HEK293 (cell line): ENCODE results near the gene MRNIP.

Experiments used
- CTCF ChIA-PET: fragments of 350-600 bp; formaldehyde crosslinking; extraction: SDS; loops from one replicate; lab custom pipeline; 2021; ENCODE audit warnings: antibody characterized with exemption; lab: Yijun Ruan, JAX
- POLR2A ChIA-PET: fragments of 300-600 bp; formaldehyde crosslinking; extraction: SDS; loops from one replicate; lab custom pipeline; 2020; ENCODE audit warnings: antibody characterized with exemption, inconsistent platforms; lab: Yijun Ruan, JAX
- H3K27ac ChIP-seq: fragments of 200-500 bp; sonication (Bioruptor generic); 2 replicates; pipeline ENCODE4 v1.5.1; 2014; ENCODE audit warnings: low read depth, low read length, control low read depth, inconsistent platforms; ENCODE audit errors: extremely low read depth
- H3K36me3 ChIP-seq, 2 experiments: fragments of 200-500 bp in 1 of 2; sonication (Bioruptor generic) in 1 of 2; 1 replicate in 1 of 2; 2 replicates in 1 of 2; pipeline ENCODE4 v1.5.1; 2014 to 2017; ENCODE audit warnings: inconsistent platforms in 2 of 2, low read length in 2 of 2; ENCODE audit not compliant: control insufficient read depth in 2 of 2, insufficient read depth in 1 of 2
- H3K4me1 ChIP-seq: fragments of 200-500 bp; sonication (Bioruptor generic); 2 replicates; pipeline ENCODE4 v1.5.1; 2014; ENCODE audit warnings: mild to moderate bottlenecking, low read length, inconsistent platforms; ENCODE audit not compliant: control insufficient read depth, insufficient read depth
- H3K4me3 ChIP-seq: 2 replicates; pipeline ENCODE4 v1.5.1; 2011; ENCODE audit warnings: low read depth, mild to moderate bottlenecking, control low read depth, low read length, moderate library complexity
- H3K9me3 ChIP-seq: fragments of 200-500 bp; sonication (Bioruptor generic); 2 replicates; pipeline ENCODE4 v1.5.1; 2014; ENCODE audit warnings: low read depth, low read length, inconsistent platforms; ENCODE audit not compliant: control insufficient read depth, insufficient read depth
- GFI1B ChIP-seq: fragments of 450-650 bp; formaldehyde crosslinking; IDR thresholded peaks from 2 replicates; pipeline ENCODE4 v1.5.1; 2016; ENCODE audit warnings: missing biosample characterization, missing genetic modification characterization
- GLI4 ChIP-seq: fragments of 450-650 bp; formaldehyde crosslinking; IDR thresholded peaks from 2 replicates; pipeline ENCODE4 v1.5.1; 2016; ENCODE audit warnings: missing biosample characterization, missing genetic modification characterization
- GLIS2 ChIP-seq: fragments of 450-650 bp; formaldehyde crosslinking; IDR thresholded peaks from 2 replicates; pipeline ENCODE4 v1.5.1; 2016; ENCODE audit warnings: missing biosample characterization, missing genetic modification characterization
- KLF1 ChIP-seq: fragments of 450-650 bp; formaldehyde crosslinking; IDR thresholded peaks from 2 replicates; pipeline ENCODE4 v1.5.1; 2016; ENCODE audit warnings: missing biosample characterization, missing genetic modification characterization
- KLF16 ChIP-seq: fragments of 450-650 bp; formaldehyde crosslinking; IDR thresholded peaks from 2 replicates; pipeline ENCODE4 v1.5.1; 2017; ENCODE audit warnings: missing biosample characterization, missing genetic modification characterization
- KLF7 ChIP-seq: fragments of 450-650 bp; formaldehyde crosslinking; IDR thresholded peaks from 2 replicates; pipeline ENCODE4 v1.5.1; 2016; ENCODE audit warnings: missing biosample characterization, missing genetic modification characterization, borderline replicate concordance
- PRDM1 ChIP-seq: fragments of 450-650 bp; formaldehyde crosslinking; IDR thresholded peaks from 2 replicates; pipeline ENCODE4; 2016; ENCODE audit warnings: missing biosample characterization, missing genetic modification characterization
- SP7 ChIP-seq: fragments of 450-650 bp; formaldehyde crosslinking; IDR thresholded peaks from 2 replicates; pipeline ENCODE4 v1.5.1; 2016; ENCODE audit warnings: missing biosample characterization, missing genetic modification characterization
- WT1 ChIP-seq: fragments of 450-650 bp; formaldehyde crosslinking; IDR thresholded peaks from 2 replicates; pipeline ENCODE4 v1.5.1; 2016; ENCODE audit warnings: missing biosample characterization, missing genetic modification characterization
- ZBTB21 ChIP-seq: fragments of 450-650 bp; formaldehyde crosslinking; IDR thresholded peaks from 2 replicates; pipeline ENCODE4 v1.5.1; 2017; ENCODE audit warnings: missing biosample characterization, missing genetic modification characterization
- ZIC2 ChIP-seq: fragments of 450-650 bp; formaldehyde crosslinking; IDR thresholded peaks from 2 replicates; pipeline ENCODE4 v1.5.1; 2016; ENCODE audit warnings: missing biosample characterization, missing genetic modification characterization
- ZNF132 ChIP-seq: fragments of 450-650 bp; formaldehyde crosslinking; IDR thresholded peaks from 2 replicates; pipeline ENCODE4 v1.5.1; 2017; ENCODE audit warnings: missing biosample characterization, missing genetic modification characterization, borderline replicate concordance
- ZNF2 ChIP-seq: fragments of 450-650 bp; formaldehyde crosslinking; IDR thresholded peaks from 2 replicates; pipeline ENCODE4 v1.5.1; 2016; ENCODE audit warnings: missing biosample characterization, missing genetic modification characterization
- ZNF394 ChIP-seq: fragments of 450-650 bp; formaldehyde crosslinking; IDR thresholded peaks from 2 replicates; pipeline ENCODE4 v1.5.1; 2016; ENCODE audit warnings: missing biosample characterization, missing genetic modification characterization, mild to moderate bottlenecking, moderate library complexity, borderline replicate concordance
- ZNF521 ChIP-seq: fragments of 450-650 bp; formaldehyde crosslinking; IDR thresholded peaks from 2 replicates; pipeline ENCODE4 v1.5.1; 2017; ENCODE audit warnings: missing biosample characterization, mild to moderate bottlenecking, missing genetic modification characterization
- ZNF549 ChIP-seq: fragments of 450-650 bp; IDR thresholded peaks from 2 replicates; pipeline ENCODE4 v1.5.1; 2018; ENCODE audit warnings: missing biosample characterization, missing genetic modification characterization, mild to moderate bottlenecking, inconsistent platforms, moderate library complexity
- ZNF843 ChIP-seq: fragments of 450-650 bp; formaldehyde crosslinking; IDR thresholded peaks from 2 replicates; pipeline ENCODE4 v1.5.1; 2016; ENCODE audit warnings: missing biosample characterization, missing genetic modification characterization
- TF ChIP-seq, protein P1 (sequence below): fragments of 450-650 bp; formaldehyde crosslinking; IDR thresholded peaks from 2 replicates; pipeline ENCODE4 v1.5.0; 2017; ENCODE audit warnings: missing biosample characterization, missing genetic modification characterization, borderline replicate concordance
- TF ChIP-seq, protein P2 (sequence below): fragments of 450-650 bp; formaldehyde crosslinking; IDR thresholded peaks from 2 replicates; pipeline ENCODE4 v1.5.1; 2016; ENCODE audit warnings: missing biosample characterization, missing genetic modification characterization
- TF ChIP-seq, protein P3 (sequence below): fragments of 450-650 bp; IDR thresholded peaks from 2 replicates; pipeline ENCODE4 v1.5.1; 2018; ENCODE audit warnings: missing biosample characterization, missing genetic modification characterization
- TF ChIP-seq, protein P4 (sequence below): fragments of 450-650 bp; formaldehyde crosslinking; IDR thresholded peaks from 2 replicates; pipeline ENCODE4 v1.5.1; 2016; ENCODE audit warnings: missing biosample characterization, missing genetic modification characterization
- TF ChIP-seq, protein P5 (sequence below): fragments of 450-650 bp; formaldehyde crosslinking; IDR thresholded peaks from 2 replicates; pipeline ENCODE4 v1.5.1; 2016; ENCODE audit warnings: missing biosample characterization, missing genetic modification characterization
- TF ChIP-seq, protein P6 (sequence below): fragments of 450-650 bp; formaldehyde crosslinking; IDR thresholded peaks from 2 replicates; pipeline ENCODE4 v1.5.1; 2016; ENCODE audit warnings: missing biosample characterization, missing genetic modification characterization

MRNIP gene

DNA sequence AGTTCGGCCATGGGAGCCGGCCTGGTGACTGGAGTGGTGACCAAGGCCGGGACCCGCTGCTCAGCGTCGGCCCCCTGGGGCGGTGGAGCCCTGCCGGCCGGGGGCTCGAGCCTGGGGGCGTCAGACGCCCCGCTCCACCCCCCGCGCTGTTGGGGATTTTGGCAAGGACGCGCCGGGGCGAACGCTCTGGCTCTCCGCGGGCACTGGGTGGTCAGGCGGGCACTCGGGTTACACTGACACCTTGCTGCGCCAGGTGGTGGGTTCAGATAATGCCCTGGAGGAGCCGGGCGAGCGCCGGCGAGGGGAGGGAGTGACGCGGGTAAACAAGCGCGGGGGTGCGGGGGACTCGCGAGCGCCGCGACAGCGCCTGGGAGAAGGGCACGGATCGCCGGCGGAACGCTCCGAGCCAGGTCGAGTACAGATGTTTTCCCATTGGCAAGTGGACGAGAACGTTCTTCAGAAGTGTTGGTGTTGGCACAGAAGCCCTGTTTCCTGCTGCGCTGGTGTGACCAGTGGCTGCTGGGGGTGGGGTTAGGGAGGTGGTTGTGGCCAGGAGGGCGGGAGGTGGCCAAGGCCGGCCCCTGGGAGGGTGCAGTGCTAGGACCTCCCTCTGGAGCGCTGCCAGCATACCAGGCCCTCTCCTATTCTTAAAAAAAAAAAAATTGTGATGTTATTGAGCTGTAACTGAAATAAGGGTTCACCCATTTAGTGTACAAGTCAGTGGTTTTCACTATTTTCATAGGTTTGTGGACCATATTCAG, 37.1 kb downstream of the MRNIP start (continued):
- TF ChIP-seq, protein P1, sequence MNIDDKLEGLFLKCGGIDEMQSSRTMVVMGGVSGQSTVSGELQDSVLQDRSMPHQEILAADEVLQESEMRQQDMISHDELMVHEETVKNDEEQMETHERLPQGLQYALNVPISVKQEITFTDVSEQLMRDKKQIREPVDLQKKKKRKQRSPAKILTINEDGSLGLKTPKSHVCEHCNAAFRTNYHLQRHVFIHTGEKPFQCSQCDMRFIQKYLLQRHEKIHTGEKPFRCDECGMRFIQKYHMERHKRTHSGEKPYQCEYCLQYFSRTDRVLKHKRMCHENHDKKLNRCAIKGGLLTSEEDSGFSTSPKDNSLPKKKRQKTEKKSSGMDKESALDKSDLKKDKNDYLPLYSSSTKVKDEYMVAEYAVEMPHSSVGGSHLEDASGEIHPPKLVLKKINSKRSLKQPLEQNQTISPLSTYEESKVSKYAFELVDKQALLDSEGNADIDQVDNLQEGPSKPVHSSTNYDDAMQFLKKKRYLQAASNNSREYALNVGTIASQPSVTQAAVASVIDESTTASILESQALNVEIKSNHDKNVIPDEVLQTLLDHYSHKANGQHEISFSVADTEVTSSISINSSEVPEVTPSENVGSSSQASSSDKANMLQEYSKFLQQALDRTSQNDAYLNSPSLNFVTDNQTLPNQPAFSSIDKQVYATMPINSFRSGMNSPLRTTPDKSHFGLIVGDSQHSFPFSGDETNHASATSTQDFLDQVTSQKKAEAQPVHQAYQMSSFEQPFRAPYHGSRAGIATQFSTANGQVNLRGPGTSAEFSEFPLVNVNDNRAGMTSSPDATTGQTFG (tag by site-specific recombination): 0 out of 2 replicates have a peak, but pooled peaks have one; percentile 24
- TF ChIP-seq WT1 (tag by site-specific recombination): peak; percentile 75
- TF ChIP-seq SP7 (tag by site-specific recombination): peak; percentile 62; the same call in 1 of the 2 replicates
- no peak for TF ChIP-seq ZNF521
- no peak; the same call in 1 of the 2 replicates for TF ChIP-seq KLF7 (tag by site-specific recombination)
- TF ChIP-seq, protein P2, sequence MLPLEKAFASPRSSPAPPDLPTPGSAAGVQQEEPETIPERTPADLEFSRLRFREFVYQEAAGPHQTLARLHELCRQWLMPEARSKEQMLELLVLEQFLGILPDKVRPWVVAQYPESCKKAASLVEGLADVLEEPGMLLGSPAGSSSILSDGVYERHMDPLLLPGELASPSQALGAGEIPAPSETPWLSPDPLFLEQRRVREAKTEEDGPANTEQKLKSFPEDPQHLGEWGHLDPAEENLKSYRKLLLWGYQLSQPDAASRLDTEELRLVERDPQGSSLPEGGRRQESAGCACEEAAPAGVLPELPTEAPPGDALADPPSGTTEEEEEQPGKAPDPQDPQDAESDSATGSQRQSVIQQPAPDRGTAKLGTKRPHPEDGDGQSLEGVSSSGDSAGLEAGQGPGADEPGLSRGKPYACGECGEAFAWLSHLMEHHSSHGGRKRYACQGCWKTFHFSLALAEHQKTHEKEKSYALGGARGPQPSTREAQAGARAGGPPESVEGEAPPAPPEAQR: no peak
- TF ChIP-seq, protein P3, sequence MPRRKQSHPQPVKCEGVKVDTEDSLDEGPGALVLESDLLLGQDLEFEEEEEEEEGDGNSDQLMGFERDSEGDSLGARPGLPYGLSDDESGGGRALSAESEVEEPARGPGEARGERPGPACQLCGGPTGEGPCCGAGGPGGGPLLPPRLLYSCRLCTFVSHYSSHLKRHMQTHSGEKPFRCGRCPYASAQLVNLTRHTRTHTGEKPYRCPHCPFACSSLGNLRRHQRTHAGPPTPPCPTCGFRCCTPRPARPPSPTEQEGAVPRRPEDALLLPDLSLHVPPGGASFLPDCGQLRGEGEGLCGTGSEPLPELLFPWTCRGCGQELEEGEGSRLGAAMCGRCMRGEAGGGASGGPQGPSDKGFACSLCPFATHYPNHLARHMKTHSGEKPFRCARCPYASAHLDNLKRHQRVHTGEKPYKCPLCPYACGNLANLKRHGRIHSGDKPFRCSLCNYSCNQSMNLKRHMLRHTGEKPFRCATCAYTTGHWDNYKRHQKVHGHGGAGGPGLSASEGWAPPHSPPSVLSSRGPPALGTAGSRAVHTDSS: no peak
- TF ChIP-seq ZNF394 (tag by site-specific recombination): 0 out of 2 replicates have a peak, but pooled peaks have one; percentile 10
- TF ChIP-seq, all 188 proteins: peak for 41

DNA sequence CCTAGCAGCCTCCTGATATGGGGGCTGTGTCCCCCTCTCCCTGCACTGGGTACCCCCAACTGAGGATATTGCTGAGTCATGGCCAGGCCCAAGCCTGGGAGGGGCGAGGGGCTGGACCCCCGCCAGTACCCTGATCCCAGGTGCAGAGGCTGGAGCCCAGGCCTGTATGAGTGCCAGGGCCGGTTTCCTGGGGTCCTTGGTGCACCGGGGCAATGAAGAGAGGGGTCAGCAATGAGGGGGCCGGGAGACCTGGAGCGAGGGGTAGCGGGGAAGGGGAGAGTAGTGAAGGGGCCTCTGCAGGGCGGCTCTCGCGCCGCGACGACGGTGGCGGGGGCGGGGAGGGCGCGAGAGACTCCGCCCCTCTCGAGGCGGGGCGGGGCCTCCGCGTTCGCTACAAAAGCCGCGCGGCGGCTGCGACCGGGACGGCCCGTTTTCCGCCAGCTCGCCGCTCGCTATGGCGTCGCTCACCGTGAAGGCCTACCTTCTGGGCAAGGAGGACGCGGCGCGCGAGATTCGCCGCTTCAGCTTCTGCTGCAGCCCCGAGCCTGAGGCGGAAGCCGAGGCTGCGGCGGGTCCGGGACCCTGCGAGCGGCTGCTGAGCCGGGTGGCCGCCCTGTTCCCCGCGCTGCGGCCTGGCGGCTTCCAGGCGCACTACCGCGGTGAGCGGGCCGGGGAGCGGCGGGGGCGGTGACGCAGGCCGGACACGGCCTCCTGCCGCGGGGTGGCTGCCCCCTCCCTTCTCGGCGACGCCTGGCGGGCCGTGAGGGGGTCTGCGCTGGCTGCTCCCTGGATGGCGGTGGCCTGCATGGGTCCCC, 37.9 kb downstream of the MRNIP start, which contains the start of gene SQSTM1:
Gene SQSTM1, plus strand, starts transcription at position 423 of the 815 bp plus-strand sequence. Its CDS starts 32 bp downstream, at position 455.
- ChIA-PET POLR2A (interaction anchor here (0.6 to 1.7 kb wide), 14 partner anchors 10 to 194 kb away, joined by 3 to 28 read pairs (median 4); partner anchors contain the start of genes LTC4S, MAML1, MGAT4B and MRNIP), CTCF (no interaction called here)
- peak within 1 kb of the TSS; percentile 83 for H3K4me3 ChIP-seq
- H3K9me3 ChIP-seq: no peaks in the 10 kb centered on the region
- H3K36me3 ChIP-seq: peaks cover 5 to 41% of the 10 kb centered on the region in 2 experiments; a peak in 2 of 3 replicates
- peaks cover 19% of the 10 kb centered on the region for H3K4me1 ChIP-seq
- peak within 1 kb of the TSS; percentile 92 for H3K27ac ChIP-seq
- TF ChIP-seq ZBTB21 (tag by site-specific recombination) (peak; percentile 49; the same call in 1 of the 2 replicates), GFI1B (tag by site-specific recombination) (no peak), KLF16 (tag by site-specific recombination) (peak; percentile 79), ZIC2 (tag by site-specific recombination) (peak; percentile 70), ZNF132 (no peak), ZNF549 (tag by site-specific recombination) (no peak), ZNF2 (peak; percentile 80), ZNF843 (tag by site-specific recombination) (peak; percentile 33; the same call in 1 of the 2 replicates), GLIS2 (tag by site-specific recombination) (peak; percentile 95), PRDM1 (tag by site-specific recombination) (no peak), KLF1 (tag by site-specific recombination) (peak; percentile 77), GLI4 (no peak)
- TF ChIP-seq, protein P4, sequence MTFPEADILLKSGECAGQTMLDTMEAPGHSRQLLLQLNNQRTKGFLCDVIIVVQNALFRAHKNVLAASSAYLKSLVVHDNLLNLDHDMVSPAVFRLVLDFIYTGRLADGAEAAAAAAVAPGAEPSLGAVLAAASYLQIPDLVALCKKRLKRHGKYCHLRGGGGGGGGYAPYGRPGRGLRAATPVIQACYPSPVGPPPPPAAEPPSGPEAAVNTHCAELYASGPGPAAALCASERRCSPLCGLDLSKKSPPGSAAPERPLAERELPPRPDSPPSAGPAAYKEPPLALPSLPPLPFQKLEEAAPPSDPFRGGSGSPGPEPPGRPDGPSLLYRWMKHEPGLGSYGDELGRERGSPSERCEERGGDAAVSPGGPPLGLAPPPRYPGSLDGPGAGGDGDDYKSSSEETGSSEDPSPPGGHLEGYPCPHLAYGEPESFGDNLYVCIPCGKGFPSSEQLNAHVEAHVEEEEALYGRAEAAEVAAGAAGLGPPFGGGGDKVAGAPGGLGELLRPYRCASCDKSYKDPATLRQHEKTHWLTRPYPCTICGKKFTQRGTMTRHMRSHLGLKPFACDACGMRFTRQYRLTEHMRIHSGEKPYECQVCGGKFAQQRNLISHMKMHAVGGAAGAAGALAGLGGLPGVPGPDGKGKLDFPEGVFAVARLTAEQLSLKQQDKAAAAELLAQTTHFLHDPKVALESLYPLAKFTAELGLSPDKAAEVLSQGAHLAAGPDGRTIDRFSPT (tag by site-specific recombination): peak; percentile 13
- TF ChIP-seq, protein P5, sequence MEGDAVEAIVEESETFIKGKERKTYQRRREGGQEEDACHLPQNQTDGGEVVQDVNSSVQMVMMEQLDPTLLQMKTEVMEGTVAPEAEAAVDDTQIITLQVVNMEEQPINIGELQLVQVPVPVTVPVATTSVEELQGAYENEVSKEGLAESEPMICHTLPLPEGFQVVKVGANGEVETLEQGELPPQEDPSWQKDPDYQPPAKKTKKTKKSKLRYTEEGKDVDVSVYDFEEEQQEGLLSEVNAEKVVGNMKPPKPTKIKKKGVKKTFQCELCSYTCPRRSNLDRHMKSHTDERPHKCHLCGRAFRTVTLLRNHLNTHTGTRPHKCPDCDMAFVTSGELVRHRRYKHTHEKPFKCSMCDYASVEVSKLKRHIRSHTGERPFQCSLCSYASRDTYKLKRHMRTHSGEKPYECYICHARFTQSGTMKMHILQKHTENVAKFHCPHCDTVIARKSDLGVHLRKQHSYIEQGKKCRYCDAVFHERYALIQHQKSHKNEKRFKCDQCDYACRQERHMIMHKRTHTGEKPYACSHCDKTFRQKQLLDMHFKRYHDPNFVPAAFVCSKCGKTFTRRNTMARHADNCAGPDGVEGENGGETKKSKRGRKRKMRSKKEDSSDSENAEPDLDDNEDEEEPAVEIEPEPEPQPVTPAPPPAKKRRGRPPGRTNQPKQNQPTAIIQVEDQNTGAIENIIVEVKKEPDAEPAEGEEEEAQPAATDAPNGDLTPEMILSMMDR (tag by site-specific recombination): no peak
- TF ChIP-seq, protein P6, sequence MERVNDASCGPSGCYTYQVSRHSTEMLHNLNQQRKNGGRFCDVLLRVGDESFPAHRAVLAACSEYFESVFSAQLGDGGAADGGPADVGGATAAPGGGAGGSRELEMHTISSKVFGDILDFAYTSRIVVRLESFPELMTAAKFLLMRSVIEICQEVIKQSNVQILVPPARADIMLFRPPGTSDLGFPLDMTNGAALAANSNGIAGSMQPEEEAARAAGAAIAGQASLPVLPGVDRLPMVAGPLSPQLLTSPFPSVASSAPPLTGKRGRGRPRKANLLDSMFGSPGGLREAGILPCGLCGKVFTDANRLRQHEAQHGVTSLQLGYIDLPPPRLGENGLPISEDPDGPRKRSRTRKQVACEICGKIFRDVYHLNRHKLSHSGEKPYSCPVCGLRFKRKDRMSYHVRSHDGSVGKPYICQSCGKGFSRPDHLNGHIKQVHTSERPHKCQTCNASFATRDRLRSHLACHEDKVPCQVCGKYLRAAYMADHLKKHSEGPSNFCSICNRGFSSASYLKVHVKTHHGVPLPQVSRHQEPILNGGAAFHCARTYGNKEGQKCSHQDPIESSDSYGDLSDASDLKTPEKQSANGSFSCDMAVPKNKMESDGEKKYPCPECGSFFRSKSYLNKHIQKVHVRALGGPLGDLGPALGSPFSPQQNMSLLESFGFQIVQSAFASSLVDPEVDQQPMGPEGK: peak; percentile 99
